Ascending aorta (tissue), 2 donors: Measurements from ENCODE around the gene NRBF2. TPM values are rescaled to one million over a fixed set of nuclear protein-coding genes. Genes with fewer than 3 reads are reported as not detected.

ENCODE experiments used
- DNase-seq, 2 donors: peaks; one replicate each; pipeline ENCODE4 v3.0.0-alpha.2; 2019; ENCODE audit warnings: low spot score in 2 of 2
- H3K27ac ChIP-seq, 2 donors: fragments of 200-600 bp; sonication (generic); one replicate each; pipeline ENCODE4 v1.5.1; 2016 to 2017; ENCODE audit warnings: mild to moderate bottlenecking in 1 of 2
- H3K27me3 ChIP-seq: fragments of 200-600 bp; sonication (generic); one replicate; pipeline ENCODE4 v1.5.1; 2017
- H3K36me3 ChIP-seq, 2 donors: fragments of 200-600 bp; sonication (generic); one replicate each; pipeline ENCODE4 v1.5.1; 2016
- H3K4me1 ChIP-seq, 2 donors: fragments of 200-600 bp; sonication (generic); one replicate each; pipeline ENCODE4 v1.5.1; 2016 to 2017; ENCODE audit warnings: mild to moderate bottlenecking in 1 of 2
- H3K4me3 ChIP-seq, 2 donors: fragments of 200-600 bp; sonication (generic); one replicate each; pipeline ENCODE4 v1.5.1; 2016 to 2017; ENCODE audit warnings: mild to moderate bottlenecking in 1 of 2
- H3K9me3 ChIP-seq, 2 donors: fragments of 200-600 bp; sonication (generic); one replicate each; pipeline ENCODE4 v1.5.1; 2016
- intact Hi-C: fragments of 100-400 bp; cut with DNase I; formaldehyde crosslinking; loops from one replicate; pipeline ENCODE4 v1.15.1; 2023
- total RNA-seq: library from RNA; depleted of rRNA; stranded (reverse); fragments of >200 nt; gene quantifications from one replicate; pipeline ENCODE4 v1.1.0, GENCODE V29; 2016
- TF ChIP-seq, protein P1 (sequence below), 3 experiments: fragments of 200-600 bp in 2 of 3; fragments of 450-650 bp in 1 of 3; sonication (generic) in 2 of 3; IDR thresholded peaks; one replicate each; pipeline ENCODE4 v1.5.1; 2016 to 2019; ENCODE audit warnings: antibody characterized with exemption in 3 of 3, mild to moderate bottlenecking in 1 of 3, moderate library complexity in 1 of 3

The NRBF2 gene
- total RNA-seq, 1 donor from 2014 or later: 4.2 TPM

DNA sequence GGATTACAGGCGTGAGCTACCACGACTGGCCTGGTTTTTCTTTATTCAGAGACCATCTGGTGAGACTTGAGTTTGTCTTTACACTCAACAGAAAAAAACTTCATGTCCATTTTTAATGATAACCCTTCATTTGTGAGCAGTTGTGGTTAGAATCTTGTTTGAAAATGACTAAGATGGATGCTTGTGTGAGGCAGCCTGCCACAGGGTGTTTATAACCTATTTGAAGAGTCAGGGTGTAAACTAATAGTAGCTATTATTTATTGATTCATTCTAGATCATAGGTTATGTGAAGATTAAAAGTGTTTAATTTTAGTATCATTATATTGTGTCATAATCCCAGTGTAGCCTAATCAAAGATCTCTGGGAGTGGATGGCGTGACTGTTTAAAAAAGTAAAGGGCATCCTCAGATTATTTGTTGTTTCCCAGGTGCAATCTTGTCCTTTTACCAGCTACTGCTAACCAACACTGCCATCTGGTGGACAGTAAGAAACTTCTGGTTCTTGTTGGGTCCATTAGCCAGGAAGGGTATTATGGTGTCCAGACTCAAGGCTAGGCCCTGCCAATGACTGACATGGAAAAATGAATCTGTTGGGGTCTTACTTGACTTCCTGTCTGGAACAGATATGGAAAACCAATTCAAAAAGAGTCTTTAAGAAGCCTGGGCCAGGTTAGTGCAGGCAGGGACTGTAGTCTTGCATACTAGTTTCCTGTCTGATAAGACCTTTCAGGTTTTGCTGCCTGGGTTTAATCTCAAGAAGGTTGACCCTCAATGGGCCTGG is 24.9 kb downstream of the NRBF2 start:
- H3K27ac ChIP-seq: no peak overlapping the region
- H3K4me3 ChIP-seq: no peak overlapping the region
- intact Hi-C loops: loop anchor here (2.0 to 10.0 kb wide), 4 partner anchors 153 to 721 kb away; partner anchors contain the start of gene EGR2
- no peak for DNase-seq
- peaks cover 6 to 9% of the 10 kb centered on the region in 2 donors for H3K36me3 ChIP-seq
- no peaks in the 10 kb centered on the region for H3K9me3 ChIP-seq
- no peaks in the 10 kb centered on the region for H3K4me1 ChIP-seq
- TF ChIP-seq, protein P1, sequence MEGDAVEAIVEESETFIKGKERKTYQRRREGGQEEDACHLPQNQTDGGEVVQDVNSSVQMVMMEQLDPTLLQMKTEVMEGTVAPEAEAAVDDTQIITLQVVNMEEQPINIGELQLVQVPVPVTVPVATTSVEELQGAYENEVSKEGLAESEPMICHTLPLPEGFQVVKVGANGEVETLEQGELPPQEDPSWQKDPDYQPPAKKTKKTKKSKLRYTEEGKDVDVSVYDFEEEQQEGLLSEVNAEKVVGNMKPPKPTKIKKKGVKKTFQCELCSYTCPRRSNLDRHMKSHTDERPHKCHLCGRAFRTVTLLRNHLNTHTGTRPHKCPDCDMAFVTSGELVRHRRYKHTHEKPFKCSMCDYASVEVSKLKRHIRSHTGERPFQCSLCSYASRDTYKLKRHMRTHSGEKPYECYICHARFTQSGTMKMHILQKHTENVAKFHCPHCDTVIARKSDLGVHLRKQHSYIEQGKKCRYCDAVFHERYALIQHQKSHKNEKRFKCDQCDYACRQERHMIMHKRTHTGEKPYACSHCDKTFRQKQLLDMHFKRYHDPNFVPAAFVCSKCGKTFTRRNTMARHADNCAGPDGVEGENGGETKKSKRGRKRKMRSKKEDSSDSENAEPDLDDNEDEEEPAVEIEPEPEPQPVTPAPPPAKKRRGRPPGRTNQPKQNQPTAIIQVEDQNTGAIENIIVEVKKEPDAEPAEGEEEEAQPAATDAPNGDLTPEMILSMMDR (IDR thresholded peaks at IDR 0.05): peak; percentile 70 to 85 (median 74)
- no peaks in the 10 kb centered on the region for H3K27me3 ChIP-seq

DNA sequence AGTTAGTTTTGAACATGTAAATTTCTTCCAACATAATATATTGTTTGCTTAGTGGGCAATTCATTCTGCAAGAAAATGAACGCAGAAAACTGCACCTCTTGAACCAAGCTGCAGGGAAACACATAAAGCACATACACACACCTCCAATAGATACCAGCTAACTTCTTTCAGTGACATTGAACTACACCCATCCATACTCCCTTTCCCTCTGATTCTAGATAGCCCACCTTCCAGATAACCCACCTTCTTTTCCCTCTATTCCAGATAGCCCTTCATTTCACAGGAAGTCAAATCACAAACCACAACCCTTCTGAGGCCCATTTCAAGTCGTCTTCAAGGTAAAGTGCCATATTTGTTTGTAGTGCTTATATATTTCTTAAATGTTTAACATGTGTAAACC is 28.5 kb downstream of the NRBF2 start:
- TF ChIP-seq, protein P1 (IDR thresholded peaks at IDR 0.05): no peak
- no peak for DNase-seq

DNA sequence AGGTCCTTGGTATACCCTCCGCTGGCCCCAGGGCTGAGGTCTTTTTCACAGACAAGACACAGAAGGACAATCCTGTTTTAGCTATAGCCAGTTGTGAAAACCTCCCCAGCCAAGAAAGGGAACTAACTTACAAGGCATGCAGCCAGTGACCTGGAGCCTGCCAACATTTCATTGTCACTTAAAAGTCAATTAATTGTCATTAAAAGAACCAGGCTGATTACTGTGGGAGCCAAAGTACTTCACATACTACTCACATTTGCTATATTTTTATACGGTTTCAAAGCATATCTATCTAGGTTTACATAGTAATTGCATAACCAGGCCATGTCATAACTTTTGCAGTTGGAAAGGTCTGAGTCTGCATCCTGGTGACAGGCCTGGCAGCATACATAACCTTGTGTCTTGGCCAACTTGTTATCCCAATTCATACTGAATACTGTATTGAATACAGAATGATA is 31.1 kb downstream of the NRBF2 start:
- H3K4me3 ChIP-seq: no peak overlapping the region
- H3K27ac ChIP-seq: peak overlapping the region in 1 of 2 donors; percentile 7
- H3K27me3 ChIP-seq: no peaks in the 10 kb centered on the region
- H3K9me3 ChIP-seq: no peaks in the 10 kb centered on the region
- TF ChIP-seq, protein P1 (IDR thresholded peaks at IDR 0.05): no peak
- DNase-seq: no peak
- no peaks in the 10 kb centered on the region for H3K36me3 ChIP-seq
- H3K4me1 ChIP-seq: no peaks in the 10 kb centered on the region
- intact Hi-C loops: no loop called here

More for the DNA sequence above, 28.5 kb downstream of the NRBF2 start:
- no peaks in the 10 kb centered on the region for H3K9me3 ChIP-seq
- H3K4me3 ChIP-seq: no peak overlapping the region
- no peaks in the 10 kb centered on the region for H3K27me3 ChIP-seq
- no peak overlapping the region for H3K27ac ChIP-seq
- no peaks in the 10 kb centered on the region for H3K4me1 ChIP-seq
- intact Hi-C loops: no loop called here
- no peaks in the 10 kb centered on the region for H3K36me3 ChIP-seq

DNA sequence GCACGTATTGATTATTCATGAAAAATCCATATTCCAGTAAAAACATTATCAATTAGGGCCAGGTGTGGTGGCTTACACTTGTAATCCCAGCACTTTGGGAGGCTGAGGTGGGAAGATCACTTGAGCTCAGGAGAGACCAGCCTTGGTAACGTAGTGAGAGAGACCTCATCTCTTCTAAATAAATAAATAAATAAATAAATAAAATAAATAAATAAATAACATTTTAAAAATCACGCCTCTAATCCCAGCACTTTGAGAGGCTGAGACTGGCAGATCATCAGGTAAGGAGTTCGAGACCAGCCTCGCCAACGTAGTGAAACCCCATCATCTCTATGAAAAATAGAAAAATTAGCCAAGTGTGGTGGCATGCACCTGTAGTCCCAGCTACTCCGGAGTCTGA is 32.1 kb downstream of the NRBF2 start:
- intact Hi-C loops: loop anchor here (5.0 kb wide), 2 partner anchors 467 to 602 kb away; no protein-coding TSS in a partner anchor
- H3K4me1 ChIP-seq: no peaks in the 10 kb centered on the region
- TF ChIP-seq, protein P1 (IDR thresholded peaks at IDR 0.05): no peak
- H3K36me3 ChIP-seq: peaks cover 0 to 6% of the 10 kb centered on the region in 2 donors
- no peaks in the 10 kb centered on the region for H3K27me3 ChIP-seq
- no peak for DNase-seq
- no peak overlapping the region for H3K27ac ChIP-seq
- H3K4me3 ChIP-seq: no peak overlapping the region
- no peaks in the 10 kb centered on the region for H3K9me3 ChIP-seq

DNA sequence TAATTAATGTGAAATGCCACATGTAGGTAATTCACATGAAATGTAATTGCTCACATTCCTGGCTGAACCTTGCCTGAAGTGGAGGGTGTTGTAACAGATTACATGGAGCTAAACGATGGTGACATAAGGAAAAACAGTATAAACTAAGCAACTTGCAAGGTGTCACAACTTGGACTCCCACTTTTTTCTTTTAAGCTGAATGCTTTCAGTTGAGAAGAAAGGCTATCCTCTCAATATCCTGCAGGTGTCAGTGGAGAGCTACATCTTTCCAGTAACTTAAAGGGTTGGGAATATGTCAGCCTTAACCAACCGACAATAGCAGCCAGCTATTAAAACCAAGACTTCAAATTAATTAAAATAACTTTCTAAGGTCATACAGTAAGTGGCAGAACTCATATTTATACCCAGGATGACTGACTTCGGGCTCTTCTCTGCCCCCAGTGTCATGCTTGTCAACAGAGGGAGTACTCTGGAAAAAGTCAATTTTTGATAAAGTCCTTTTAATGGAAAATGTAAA is 33.7 kb downstream of the NRBF2 start:
- intact Hi-C loops: loop anchor here (1.0 to 5.0 kb wide), 4 partner anchors 466 to 653 kb away; no protein-coding TSS in a partner anchor
- H3K4me1 ChIP-seq: no peaks in the 10 kb centered on the region
- DNase-seq: no peak
- H3K27me3 ChIP-seq: no peaks in the 10 kb centered on the region
- H3K4me3 ChIP-seq: no peak overlapping the region
- H3K27ac ChIP-seq: no peak overlapping the region
- TF ChIP-seq, protein P1 (IDR thresholded peaks at IDR 0.05): peak; percentile 61 to 90 (median 88)
- H3K36me3 ChIP-seq: peaks cover 0 to 10% of the 10 kb centered on the region in 2 donors
- no peaks in the 10 kb centered on the region for H3K9me3 ChIP-seq
